ENCODE measurements around the gene GIMAP8. TPM values are rescaled to one million over a fixed set of nuclear protein-coding genes. Genes with fewer than 3 reads are reported as not detected.

GIMAP8 gene
- polyA plus RNA-seq, 1 donor, result 8.0 TPM

DNA sequence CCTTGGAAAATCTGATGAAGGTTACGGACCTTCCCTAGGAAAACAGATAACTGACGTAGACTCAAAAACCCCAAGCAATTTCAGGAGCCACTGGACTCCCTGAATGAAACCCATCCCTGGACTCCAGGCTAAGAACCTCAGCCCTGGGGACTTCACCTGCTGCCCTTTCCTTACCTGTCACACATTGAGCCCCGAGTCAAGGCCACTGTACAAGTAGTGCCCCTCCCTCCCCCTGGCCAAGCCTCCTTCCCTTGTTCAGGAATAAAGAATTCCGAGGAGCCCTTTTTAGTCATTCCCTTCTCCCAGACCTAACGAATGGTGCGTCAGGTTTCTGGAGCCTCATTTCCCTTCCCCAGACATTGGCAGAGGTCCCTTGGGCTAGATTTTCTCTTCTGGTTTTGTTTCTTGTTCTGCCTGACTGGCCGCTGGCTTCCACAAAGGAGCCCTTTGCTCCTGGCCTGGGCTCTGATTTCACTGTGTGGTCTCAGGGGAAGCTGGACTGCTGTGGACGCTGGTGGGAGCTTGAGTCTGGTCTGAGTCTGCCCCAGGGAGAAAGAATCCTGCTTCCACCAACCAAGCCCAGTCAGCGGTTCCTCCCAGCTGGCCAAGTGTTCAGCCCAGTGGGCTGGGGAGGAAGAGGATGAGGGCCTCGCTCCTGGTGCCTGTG, 39.6 kb upstream of the GIMAP8 start:
- DNase-seq, result no peak

DNA sequence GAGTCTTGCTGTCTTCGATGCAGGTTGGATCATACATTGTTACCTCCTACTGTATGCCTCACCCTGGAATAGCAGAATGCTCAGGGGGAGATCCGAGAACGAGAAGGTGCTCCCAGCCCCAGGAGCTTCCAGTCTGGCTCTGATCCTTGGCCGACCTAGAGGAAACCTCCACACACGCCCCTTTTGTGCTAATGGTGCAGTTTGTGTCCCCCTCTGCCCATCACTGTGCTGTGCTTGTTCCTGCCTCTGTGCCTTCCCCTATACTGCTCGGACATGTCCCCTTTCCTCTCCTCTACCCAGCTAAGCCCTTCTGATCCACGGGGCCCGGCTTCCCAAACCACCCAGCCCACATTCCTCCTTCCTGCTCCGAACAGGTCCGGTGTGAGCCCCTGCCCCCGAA, 38.8 kb upstream of the GIMAP8 start:
- DNase-seq, result no peak

GRCh38 chr7:150412016-150412415, 38.4 kb upstream of the GIMAP8 start:
- no peak for DNase-seq

DNA sequence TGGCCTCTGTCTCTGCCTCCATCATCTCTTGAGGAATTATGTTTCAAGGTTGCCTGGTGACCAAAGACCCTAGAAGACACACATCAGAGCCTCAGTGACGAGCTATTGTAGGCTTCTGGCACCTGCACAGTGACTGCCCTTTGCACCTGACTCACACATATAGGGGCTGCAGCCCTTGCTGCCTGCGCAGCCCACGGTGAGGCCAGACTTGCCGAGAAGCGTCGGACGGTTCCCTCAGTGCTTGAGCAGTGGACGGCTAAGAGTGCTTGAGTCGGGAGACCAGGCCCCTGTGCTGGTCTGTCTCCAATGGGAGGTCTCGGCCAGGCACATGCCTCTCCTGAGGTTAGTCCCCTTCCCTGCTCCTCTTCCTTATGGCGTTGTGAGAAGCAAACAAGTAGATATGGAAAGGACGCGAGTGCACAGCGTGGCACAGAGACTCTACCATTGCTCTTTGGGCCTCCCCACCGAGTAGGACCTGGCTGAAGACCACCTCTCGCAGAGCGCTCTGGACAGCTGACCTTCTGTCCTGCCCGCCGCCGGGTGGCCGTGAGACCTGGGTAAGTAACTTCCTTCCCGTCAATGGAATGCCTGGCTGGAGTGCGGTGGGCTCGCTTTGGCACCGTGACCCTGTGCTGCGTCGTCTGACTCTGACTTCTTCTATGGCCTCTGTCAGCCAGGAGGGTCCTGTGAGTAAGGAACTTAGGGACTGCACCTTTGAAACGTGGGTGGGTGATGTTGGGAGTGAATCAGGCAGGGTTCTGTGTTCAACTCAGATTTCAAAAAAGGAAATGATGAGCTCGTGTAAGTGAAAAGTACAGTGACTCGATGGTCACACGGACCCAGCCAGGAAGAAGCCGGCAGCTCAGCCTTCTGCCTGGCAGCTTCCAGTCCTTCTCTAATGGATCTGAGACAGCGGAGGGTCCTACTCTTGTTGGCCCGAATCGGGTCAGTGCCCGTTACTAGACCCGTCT, 37.6 kb upstream of the GIMAP8 start:
- no peak for DNase-seq

- DNase-seq, result no peak
Observed at GRCh38 chr7:150413640-150414081, 36.8 kb upstream of the GIMAP8 start.

- no peak for DNase-seq
Observed at GRCh38 chr7:150415161-150416153, 35.0 kb upstream of the GIMAP8 start.

- no peak for DNase-seq
Observed at GRCh38 chr7:150417239-150417638, 33.2 kb upstream of the GIMAP8 start.

DNA sequence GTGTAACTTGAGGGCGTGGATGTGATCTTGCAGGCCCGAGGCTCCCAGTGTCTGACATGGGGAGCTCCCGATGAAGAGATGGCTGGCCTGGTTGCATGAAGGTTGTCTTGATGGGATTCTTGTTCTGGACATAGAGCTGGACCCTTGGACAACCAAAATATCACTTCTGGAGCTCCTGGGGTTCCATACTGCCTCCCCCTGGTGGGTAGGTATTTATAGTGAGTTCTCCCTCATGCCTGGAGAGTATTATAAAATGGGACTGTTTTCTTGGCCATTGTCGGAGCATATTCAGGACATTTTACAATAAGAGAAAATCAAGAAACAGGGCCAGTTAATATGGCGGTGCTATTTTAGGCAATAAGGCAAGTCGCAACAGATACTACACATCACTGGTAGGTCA, 32.6 kb upstream of the GIMAP8 start:
- no peak for DNase-seq

DNA sequence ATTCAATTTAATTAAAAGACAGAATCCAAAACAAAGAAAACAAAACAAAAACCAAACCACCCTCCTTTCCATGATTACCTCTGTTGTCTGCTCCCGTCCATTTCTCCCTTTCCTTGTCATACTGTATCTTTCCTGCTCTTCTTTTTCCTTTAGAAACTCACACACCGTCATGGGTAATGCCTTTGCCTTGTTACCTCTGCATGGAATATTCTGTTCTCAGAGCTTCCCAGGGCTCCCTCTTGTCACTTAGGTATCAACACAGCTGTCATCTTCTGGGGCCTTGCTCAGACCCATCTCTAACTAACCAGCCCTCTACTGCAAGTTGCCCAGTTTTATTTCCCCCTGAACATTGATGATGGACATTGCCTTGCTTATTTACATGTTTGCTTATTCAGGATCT, 30.2 kb upstream of the GIMAP8 start:
- DNase-seq, result no peak

GRCh38 chr7:150420987-150421674, 29.3 kb upstream of the GIMAP8 start:
- DNase-seq, result peak; percentile 86

GRCh38 chr7:150421831-150422230, 28.6 kb upstream of the GIMAP8 start:
- DNase-seq, result no peak

DNA sequence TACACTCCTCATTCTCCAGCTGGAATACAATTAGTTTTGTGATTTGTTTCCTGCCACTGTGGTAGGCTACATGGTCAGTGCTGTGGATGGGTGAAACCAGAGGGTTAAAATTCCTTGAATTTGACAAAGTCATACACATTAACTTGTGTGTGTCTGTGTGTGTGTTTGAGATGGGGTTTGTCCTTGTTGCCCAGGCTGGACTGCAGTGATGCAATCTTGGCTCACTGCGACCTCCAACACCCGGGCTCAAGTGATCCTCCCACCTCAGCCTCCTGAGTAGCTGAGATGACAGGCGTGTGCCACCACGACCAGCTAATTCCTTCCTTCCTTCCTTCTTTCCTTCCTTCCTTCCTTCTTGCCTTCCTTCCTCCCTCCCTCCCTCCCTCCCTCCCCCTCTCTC, 24.8 kb upstream of the GIMAP8 start:
- no peak for DNase-seq

- DNase-seq, result no peak
Observed at GRCh38 chr7:150428671-150429451, 21.6 kb upstream of the GIMAP8 start.

DNA sequence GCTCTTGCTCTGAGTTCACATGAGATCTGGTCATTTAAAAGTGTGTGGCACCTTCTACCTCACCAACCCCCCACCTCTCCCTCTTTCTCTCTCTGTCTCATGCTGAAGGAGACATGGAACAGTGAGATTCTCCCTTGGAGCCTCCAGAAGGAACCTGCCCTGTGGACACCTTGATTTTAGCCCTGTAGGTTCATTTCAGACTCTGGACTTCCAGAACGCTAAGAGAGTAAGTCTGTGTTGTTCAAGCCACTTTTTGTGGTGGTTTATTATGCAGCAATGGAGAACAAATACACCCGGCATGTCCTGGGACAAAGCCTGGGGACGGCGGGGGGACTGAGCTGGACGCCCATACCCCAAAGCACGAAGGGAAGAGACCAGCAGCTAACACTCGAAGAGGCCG, 20.7 kb upstream of the GIMAP8 start:
- DNase-seq, result no peak

DNA sequence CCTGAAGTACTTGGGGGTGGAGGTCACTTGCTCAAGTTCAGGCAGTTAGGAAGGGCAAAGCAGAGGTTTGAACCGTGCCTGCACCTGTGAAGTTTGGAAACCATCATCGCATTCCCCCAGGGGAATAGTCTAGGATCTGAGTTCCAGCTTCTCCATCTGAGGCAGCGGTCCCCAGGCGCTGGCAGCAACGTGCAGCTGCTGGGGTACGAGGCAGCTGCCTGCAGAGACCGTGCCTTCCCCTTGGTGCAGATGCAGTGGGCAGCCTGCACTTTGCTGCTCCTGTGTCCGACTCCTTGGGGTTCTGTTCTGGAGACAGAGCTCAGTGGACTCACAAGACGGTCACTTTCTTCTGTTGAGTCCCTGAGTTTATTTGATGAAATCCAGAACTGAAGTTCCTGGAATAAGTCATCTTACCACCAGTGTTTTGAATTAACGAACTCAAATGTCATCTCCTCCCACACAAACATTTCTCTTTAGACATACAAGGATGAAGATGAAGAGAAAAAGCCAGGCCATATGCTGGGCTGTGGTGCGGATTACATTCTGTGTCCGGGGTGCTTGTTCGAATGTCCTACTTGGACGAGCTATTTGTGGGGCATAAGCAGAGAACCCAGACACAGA, 19.9 kb upstream of the GIMAP8 start:
- no peak for DNase-seq

GRCh38 chr7:150431839-150432658, 18.4 kb upstream of the GIMAP8 start:
- DNase-seq, result no peak

DNA sequence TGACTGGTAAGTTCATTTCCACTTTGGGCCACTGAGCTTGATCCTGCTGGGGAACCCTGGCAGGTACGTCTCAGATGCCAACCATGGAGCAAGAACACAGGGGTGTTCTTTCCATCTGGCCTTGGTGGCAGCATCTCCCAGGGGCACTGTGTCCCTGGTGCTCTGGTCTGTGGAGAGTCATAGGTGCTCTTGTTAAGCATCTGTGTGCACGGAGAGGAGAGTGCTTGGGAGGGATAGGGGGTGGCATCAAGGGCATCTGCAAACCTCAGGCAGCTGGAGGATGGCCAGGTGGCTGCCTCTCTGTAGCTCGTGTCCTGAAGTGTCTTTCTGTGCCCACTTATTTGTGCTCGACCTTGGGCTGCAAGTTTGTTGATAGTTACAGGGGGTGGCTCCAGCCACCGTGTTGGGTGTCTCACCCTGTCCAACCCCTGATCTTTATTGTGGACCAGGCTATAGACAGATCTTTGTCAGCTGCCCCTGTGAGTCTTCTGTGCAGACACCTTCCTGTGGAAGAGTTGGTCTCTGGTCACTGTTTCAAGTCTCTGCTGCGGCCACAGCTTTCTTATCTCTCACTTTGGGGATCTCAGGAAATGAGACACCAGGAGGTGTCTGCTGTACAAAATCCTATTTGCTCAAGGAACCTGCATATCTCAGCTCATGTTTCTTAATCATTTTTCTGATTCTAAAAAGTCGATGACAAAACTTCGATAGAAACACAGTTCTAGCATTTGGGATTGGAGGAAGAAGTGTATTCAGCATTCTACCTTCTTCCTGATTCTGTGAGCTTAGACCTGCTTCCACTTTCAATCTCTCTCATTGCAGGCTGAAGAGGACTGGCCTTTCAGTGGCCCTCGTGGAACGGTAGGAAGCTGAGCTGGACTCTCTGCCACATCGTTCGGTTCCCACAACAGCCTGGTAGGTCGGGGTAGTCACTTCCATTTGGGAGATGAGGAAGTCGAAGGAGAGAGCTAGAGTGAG, 17.2 kb upstream of the GIMAP8 start:
- DNase-seq, result no peak

DNA sequence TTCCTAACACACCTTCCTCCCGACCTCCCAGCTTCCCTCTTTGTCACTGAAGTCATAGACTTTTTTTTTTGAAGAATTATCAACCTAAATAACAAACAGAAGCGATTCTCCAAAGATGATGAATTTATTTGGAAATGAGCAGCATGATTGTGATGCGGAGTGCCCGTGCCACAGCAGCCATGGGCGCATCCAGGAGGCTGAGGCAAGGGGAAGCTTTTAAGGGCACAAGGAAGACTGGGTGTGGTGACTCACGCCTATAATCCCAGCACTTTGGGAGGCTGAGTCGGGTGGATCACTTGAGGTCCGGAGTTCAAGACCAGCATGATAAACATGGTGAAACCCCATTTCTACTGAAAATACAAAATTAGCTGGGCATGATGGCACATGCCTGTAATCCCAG, 16.2 kb upstream of the GIMAP8 start:
- no peak for DNase-seq

Measured in left kidney (tissue), 2 donors.